Stimulated activated CD4-positive, alpha-beta T cell treated with anti-CD3 and anti-CD28 coated beads, Interleukin-4, amount 100 ng/mL, for 48 hours (primary cell): ENCODE measurements around the gene WDFY4.

ENCODE experiments used
- DNase-seq, 2 donors: peaks; one replicate each; pipeline ENCODE4 v3.0.0-alpha.2; 2020; ENCODE audit warnings: low read depth in 2 of 2

The WDFY4 gene

DNA sequence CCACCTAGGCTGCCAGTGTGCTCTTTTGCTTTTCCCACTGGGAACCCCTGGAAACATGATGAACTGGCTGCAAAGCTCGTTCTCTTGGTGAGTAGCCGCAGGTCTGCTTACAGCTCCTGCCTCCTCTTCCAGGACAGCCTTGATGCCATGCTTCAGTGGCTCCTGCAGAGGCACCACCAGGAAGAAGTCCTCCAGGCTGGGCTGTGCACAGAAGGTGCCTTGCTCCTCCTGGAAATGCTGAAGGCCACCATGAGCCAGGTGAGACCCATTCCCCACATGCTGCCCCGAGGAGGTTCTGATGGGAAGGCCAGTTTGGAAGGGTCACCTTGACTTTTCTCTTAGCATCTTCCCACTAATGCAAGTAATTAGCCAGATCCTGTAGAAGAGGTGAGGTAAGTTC, 129.2 kb downstream of the WDFY4 start:
- DNase-seq = no peak

DNA sequence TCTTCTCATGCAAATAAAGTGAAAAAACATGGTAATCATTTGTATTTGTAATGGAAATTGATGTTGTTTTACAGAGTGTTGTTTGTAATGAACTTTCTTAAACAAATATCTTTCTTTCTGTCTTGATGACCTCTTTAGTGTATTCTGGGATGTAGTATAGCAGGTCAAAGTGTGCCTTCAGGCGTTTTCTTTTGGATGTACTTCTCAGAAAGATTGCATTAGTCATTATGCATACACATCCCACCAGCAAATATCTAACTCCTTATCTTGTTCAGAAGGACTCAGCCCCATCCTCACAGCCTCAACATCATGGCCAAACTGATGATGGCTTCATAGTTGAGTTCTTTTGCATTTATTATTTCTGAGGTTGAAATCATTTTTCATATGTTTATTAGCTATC, 130.3 kb downstream of the WDFY4 start:
- DNase-seq = no peak

DNA sequence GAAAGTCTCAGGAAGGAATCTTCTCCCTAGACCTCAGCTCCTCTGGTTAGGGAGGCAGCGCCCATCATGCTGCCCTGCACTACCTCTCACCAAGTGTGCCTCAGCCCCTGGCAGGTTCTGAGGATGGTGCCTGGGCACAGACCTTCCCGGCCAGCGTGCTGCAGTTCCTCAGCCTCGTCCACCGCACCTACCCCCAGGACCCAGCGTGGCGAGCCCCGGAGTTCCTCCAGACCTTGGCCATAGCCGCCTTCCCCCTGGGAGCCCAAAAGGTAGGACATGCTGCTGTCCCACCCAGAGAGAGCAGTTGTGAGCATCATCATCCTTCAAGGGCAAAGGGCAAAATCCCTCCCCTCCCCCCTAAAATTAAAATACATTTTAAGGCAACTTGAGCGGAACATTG, 132.5 kb downstream of the WDFY4 start:
- no peak for DNase-seq

DNA sequence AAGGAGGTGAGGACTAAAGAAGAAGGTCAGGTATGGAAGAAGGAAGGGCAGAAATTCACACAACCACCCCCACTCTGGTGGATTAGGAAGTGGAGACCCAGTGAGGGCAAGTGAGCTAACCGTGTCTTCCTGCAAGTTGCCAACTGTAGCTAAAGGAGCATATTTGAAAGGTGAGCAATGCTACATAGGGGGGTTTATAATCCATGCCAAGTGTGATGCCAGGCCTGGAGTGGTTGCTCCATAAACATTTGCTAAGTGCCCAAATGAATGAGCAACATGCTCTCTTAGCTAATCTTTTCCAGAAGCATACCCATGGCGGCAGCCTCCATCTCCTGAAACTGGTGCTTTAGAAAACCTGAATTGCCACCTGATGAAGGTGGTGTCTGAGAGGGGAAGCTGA, 133.4 kb downstream of the WDFY4 start:
- no peak for DNase-seq

DNA sequence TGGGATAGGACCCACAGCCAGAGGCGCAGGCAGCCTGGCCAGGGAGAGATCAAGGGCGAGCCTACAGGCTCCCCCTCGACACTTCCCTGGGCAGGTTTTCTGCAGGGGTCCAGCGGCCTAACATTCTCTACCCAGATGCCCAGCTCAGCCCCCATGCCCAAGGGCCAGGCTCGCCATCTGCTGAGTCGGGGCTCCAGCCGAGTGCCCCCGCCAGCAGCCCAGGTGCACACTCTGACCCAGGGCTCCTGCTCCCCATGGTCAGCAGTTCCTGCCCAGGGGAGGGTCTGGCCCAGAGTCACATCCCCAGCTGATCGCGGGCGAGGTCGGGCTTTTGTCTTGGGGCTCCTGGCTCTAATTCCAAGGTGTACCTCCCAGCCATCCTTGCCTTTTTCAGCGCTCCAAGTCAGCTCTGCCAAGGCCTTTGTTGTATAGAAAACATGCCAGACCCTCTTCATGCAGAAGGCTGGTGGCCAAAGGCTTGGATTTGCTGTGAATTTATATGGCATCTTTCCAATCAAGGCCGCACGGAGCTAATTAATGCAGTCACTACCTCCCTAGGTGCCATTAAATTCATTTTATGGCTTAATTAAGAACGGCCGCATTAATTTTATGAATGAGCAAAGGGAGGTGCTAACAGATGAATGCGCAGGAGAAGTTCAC, 134.3 kb downstream of the WDFY4 start:
- DNase-seq = no peak

DNA sequence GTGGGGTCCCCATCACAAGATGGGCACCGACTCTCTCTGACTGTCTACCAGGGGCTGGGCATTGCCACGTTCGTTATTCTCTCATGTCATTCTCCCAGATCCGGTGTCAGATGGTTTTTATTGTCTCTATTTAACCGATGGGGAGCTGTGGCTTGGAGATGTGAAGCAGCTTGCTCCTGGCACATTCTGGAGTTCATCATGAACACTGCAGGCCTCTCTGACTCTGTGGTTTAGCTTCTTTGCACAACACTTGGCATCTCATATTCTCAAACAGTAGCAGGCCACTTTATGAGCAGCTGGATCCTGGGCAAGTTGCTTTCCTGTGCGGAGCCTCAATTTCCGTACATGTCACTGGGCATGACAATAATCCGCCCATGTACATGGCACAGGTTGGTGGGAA, 135.1 kb downstream of the WDFY4 start:
- DNase-seq = no peak

DNA sequence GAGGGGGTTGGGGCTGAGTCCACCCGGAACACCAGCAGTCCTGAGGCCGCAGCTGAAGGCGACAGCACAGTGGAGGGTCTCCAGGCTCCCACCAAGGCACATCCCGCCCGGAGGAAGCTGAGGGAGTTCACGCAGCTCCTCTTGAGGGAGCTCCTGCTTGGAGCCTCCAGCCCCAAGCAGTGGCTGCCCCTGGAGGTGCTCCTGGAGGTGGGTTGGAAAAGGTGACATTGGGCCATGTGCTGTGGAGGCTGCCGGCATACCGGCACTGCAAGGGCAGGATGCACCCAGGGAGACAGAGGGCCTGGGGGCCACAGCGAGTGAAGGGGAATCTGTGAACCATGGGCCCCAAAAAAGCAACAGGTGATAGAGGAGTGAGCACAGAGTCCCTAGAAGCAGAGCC, 135.6 kb downstream of the WDFY4 start:
- DNase-seq = no peak

DNA sequence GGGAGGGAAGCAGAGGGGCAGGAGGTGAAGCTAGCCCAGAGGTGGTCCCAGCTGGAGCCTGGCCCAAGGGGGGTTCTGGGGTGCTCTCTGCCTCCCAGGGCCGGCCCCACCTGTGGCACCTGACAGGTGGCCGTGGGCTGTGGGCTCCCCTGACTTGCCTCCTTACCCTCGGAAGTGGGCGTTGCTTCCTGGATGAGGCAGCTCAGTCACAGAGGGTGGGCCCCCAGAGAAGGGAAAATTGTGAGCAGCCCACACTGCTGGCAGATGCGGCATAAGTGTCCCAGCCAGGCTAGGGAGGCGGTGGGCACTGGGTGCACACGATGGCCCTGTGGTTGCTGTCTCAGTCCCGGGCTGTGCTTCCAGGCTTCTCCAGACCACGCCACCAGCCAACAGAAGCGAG, 136.0 kb downstream of the WDFY4 start:
- DNase-seq = no peak

DNA sequence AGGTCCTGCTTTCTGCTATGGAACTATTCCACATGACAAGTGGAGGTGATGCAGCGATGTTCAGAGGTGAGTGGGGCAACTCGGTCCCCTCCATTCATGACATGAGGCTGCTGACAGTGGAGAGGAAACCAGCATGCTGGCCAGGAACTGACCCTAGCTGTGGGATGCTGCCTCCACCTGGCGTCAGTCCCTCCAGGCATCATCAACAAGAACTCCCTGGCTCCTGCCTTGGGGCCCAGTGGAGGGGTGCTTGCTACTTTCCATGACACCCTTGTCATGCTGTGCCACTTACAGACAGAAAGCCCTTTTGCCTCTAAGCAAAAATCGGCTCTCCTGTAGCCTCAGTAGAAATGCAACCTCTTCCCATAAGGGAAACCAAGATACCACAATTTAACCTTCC, 136.4 kb downstream of the WDFY4 start:
- no peak for DNase-seq

DNA sequence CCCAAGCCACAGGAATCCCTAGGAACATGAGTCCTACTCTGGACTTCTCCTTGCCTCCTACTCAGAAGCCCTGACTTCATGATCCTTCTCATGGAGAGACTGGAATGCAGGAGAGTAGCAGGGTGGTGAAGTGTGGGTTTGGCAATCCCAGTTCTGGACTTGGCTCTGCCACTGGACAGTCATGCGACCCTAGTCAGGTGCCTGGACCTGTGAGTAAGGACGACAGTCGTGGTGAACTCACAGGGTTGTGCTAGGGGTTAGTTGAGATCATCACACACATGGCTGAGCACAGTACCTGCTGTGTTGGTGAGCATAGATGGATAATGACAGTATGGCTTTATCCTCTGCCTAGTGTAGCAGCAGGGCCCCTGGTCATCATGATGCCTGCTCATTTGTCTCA, 137.0 kb downstream of the WDFY4 start:
- DNase-seq = no peak

DNA sequence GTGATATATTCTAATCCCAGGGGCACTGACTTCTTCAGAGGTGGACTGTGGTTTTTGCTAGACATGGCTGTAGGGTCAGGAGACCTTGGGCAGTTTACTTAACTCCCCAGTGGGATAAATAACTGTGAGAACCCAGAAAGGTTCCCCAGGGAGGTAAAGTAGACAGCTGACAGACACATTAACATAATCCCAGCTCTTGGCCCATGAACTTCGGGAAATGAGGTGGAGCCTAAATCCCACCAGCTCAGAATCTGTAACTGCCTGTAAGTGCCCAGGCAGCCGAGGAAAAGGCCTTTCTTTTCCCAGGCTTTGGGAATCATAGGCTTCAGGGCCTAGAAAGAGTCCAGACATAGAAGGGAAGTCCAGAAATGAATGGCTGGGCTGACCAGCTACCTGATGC, 149.0 kb downstream of the WDFY4 start:
- no peak for DNase-seq

DNA sequence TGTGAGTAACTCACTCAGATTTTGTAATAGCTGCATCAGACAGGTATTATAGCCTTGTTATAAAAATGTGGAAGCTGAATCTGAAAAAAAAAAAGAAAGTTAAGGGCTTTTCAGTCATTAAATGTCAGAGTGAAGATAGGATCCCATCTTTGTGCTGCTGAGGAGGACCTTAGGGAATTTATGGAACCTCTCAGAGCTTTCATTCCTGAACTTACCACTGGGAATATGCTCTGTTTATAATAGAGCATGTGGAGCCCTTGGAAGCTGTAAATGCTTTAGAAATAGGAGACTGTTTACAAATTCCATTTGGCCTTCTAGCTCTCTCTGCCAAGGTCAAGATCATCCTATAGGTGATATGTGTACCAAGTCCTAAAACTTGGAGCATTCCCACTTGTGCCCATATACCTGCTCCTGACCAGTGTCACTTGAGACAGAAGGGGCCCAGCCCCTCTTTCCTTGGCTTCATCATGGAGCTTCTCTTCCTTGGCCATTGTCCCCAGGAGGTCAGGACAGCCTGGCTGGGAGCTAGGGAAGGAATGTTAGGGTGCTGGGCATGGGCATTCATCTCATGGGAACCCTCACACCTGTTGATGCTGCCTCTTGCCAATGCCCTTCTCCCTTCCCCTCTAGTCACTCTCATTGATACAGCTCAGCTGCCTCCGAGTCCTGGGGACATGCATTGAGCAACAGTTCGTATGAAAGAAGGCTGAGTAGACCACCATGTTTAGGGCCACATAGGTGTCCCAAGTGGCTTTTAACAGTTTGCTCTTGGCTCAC, 149.7 kb downstream of the WDFY4 start:
- DNase-seq = no peak

DNA sequence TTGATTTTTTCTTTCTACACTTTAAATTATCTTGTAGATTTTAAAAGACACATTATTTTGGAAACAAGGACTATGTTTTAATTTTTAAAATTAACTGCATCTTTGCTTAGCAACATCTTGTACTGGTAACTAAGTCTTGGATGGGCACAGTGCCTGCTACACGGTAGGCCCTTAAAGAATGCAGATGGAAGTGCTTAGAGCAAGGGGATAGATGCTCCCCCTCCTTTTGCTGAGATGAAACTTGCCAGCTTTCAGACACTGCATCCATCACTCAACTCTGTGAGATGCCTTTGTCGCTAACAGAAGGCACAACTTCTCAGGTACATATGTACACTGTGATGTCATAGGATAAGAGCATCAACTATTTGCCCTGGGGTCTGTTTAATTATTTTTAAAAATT, 151.1 kb downstream of the WDFY4 start:
- no peak for DNase-seq

DNA sequence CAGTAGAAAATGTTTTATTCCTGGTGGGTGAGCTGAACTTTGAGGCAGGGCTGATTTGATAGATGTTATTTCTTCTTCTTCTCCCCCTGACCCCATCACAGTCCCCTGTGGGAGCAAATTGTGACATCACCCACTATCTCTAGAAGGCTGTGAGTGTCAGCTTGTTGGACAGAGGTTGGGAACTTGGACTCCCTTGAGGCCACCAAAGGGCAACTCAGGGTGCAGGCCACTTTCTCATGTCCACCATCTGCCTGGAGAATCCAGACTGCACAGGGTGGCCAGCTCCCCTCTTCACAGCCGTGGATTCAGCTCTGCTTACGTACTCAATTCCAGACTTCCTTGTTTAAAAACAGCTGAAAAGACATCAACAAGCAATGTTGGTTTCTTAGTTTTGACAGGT, 151.9 kb downstream of the WDFY4 start:
- no peak for DNase-seq

DNA sequence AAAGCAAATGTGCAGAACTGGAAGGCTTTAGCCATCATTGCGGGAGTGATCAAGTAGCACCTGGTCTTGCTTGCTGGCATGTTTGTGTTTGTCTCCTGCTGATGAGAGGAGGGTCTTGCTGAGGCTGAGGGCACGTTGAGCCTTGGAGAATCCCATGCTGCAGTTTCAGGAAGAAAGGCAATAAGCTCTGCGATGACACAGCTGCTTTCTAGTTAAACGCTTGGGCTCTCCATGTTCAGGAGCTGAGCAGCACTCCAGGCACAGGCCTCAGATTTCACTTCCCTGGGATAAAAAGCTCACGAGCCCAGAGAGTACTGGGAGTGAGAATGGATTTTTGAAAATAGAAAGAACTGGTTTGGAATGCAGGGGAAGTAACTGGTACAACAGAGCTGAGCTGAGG, 154.2 kb downstream of the WDFY4 start:
- no peak for DNase-seq

DNA sequence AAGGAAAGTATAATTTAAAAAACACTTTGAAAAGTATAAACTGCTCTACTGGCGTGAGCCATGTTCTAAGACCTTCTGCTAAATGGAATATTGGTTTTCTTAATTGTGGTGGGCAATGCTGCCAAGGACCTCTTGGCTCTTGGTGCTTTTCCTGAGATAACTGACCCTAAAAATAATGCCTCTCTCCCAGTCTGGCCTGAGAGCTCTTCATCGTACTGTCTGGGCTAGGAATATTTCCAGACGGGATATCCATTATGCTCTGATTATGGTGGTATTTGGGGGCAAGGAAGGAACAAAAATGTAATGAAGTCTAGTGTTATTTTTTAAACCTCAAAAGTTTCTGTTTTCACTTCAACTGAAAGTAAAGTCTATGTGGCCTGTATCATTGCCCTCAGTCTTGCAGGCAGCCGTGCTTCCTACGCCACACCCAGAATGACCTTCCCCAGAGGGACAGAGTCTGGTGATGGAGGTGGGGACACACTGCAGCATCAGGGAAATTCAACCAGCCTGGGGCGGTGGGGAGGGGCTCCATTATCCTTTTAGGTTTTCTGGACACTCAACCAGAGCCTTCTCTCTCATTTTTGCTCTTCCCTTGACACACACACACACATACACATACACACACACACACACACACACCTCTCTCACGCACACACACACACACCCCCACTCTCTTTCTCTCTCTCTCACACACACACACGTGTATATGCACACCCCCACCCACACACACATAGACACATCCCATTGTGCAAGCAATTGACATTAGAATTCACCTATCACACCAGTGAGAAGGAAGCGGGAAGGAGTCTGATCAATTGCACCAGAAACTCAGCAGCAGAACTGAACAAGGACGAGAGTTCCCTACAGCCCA, 155.4 kb downstream of the WDFY4 start:
- DNase-seq = no peak

DNA sequence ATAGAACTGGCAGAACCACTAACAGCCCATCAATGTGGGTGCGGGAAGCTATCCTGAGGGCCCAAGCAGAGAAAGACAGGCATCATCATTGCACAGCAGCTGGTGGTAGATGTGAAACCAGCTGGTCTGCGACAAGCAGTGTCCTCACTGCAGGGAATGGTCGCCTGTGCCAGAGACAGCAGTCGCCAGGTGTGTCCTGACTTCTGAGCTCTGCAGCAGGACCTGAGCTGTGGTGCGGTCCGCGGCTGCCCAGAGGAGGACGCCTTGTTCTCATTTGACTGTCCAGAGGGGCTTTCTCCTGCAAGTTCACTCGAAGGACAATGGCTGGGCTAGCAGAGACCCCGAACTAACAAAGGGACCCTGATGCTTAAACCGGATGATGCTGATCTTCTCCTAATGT, 157.6 kb downstream of the WDFY4 start:
- DNase-seq = no peak

DNA sequence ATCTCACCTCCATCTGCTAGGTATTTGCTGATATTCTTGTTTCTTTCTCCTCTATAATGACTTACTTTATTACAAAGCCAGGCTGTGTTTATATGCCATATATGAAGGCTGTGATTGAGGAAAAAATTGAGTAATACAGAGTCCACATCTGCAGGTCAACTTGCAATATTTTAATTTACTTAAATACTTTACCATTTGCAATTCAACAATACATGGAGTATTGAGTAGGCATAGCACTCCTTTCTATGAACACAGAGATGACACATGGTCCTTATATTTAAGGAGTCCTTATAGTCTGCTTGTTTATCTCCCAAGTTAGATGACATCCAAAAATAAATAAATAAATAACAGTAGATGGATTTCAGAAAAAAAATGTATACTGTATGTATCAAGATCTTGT, 158.5 kb downstream of the WDFY4 start:
- DNase-seq = no peak

DNA sequence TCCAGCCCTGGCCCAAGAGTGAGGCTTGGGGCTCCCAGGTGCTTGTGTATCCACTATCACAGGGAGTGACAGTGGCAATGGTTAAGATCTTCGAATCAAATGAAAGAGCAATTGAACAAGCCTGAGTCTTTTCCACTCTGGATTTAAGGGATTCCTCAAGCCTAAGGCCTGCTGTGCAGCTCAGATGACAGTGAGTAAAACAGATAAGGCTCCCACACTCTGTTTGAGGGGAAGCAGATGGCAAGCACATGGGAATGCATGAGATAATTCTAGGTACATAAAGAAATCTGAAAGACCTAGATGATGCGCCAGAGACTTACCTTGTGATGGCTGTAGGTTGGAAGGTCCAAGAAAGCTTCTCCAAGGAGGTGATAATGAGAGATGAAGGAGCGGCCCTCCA, 159.9 kb downstream of the WDFY4 start:
- no peak for DNase-seq

DNA sequence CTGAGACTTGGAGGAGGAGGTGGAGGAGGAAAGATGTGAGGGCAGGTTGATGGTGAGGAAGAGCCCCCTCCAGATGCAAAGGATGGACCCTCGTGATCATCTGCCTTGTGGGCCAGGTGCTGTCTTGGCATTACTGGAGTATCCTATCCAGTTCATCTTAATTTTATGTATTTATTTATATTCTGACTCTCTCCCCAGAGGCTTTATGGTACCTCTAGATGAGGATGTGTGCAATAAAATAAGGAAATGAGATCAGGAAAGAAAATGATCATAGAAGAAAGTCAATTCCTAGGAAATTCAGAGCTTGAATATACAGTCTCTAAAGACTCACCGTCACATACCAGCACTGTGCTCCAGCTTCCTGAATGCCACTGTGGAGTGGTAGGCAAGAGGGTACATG, 160.8 kb downstream of the WDFY4 start:
- no peak for DNase-seq

DNA sequence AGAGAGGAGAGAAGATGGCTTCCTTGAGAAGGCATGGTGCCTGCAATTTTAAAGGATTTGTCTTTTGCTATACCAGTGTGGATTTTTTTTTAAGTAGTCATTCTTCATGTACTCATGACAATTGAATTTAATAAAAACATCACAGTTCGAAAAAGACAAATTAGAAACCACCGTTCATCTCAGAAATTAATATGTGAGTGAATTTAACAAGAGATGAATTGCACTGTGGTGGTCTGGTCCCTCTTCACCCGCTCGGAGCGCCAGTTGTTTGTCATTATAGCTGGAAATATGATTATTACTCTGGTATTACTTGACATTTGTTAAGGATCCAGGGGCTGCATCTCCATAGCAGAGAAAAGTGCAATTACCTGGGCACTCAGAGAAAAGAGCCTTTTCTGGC, 163.0 kb downstream of the WDFY4 start:
- no peak for DNase-seq

DNA sequence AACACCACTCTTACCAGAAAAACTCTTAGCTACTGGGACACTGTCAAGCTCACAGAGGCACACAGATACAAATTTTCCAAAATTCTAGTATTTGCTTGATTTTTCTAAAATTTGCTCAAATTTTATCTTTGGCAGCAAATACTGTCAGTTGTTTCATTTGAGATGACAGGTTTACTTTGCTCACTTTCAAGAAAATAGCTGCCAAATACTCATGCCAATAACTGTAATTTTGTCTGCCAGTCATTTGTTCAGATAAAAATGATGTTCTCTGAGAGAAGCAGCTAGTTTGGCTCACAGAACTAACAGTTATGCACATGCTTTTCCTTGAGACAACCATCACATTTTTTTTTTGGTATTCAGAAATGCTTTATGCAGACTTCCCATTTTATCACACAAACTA, 172.2 kb downstream of the WDFY4 start:
- no peak for DNase-seq

DNA sequence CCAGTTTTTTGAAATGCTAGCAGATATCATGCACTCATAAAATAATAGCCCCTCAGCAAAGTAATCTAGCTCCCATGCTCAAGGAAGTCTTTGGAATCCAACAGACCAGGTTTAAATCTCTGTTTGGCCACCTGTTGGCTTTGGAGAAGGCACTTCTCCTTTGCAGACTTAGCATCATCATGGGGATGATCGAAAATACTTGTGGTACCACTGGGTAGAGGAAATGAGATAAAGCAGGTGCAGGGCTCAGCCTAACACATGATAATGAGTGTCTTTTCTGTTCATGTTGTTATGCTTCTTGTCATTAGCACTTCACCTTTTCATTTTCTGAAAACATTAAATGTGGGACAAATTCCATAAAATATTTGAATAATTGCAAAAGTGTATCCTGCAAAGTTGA, 187.6 kb downstream of the WDFY4 start:
- no peak for DNase-seq
